Mucosa of stomach (tissue), 1 donor: ENCODE data around the gene TNK2.
"Not testable (repeated sequence)": the region's sequence is repeated elsewhere in the genome, so short reads cannot be mapped to it uniquely, and the experiment has no call there.

Source experiments
- H3K27me3 ChIP-seq: one replicate; pipeline ENCODE4 v1.7.0; 2013; ENCODE audit warnings: mild to moderate bottlenecking, low read length; ENCODE audit not compliant: control insufficient read depth, insufficient read depth
- H3K36me3 ChIP-seq: one replicate; pipeline ENCODE4 v1.7.0; 2013; ENCODE audit warnings: low read length; ENCODE audit not compliant: control insufficient read depth, insufficient read depth
- H3K4me1 ChIP-seq: one replicate; pipeline ENCODE4 v1.7.0; 2013; ENCODE audit warnings: mild to moderate bottlenecking, low read length; ENCODE audit not compliant: control insufficient read depth, insufficient read depth
- H3K4me3 ChIP-seq: one replicate; pipeline ENCODE4 v1.7.0; 2013; ENCODE audit warnings: low read length
- H3K9ac ChIP-seq: one replicate; pipeline ENCODE4 v1.7.0; 2013; ENCODE audit warnings: mild to moderate bottlenecking, low read length, moderate library complexity
- H3K9me3 ChIP-seq: one replicate; pipeline ENCODE4 v1.7.0; 2013; ENCODE audit warnings: mild to moderate bottlenecking, low read length, moderate library complexity; ENCODE audit not compliant: control insufficient read depth
- donor health status: Pancreatic carcinoma.

The TNK2 gene

DNA sequence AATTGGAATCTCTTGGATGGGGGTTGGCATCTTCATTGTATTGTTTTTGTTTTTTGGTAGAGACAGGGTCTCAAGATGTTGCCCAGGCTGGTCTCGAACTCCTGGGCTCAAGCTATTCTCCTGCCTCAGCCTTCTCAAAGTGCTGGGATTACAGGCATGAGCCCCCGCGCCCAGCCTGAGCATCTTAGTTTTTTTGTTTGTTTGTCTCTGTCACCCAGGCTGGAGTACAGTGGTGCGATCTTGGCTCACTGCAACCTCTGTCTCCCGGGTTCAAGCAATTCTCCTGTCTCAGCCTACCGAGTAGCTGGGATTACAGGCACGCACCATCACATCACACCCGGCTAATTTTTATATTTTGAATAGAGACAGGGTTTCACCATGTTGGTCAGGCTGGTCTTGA lies 5.8 kb upstream of the TNK2 start:
- not testable (repeated sequence) for H3K9me3 ChIP-seq, H3K9ac ChIP-seq, H3K27me3 ChIP-seq, H3K36me3 ChIP-seq, H3K4me3 ChIP-seq
- peaks cover 14% of the 10 kb centered on the region for H3K4me1 ChIP-seq

GRCh38 chr3:195913382-195913781 lies 5.0 kb upstream of the TNK2 start:
- Histone ChIP-seq H3K4me1 (peaks cover 18% of the 10 kb centered on the region), H3K9me3 (no peaks in the 10 kb centered on the region), H3K36me3 (no peaks in the 10 kb centered on the region), H3K9ac (no peak overlapping the region), H3K4me3 (no peak overlapping the region), H3K27me3 (no peaks in the 10 kb centered on the region)

DNA sequence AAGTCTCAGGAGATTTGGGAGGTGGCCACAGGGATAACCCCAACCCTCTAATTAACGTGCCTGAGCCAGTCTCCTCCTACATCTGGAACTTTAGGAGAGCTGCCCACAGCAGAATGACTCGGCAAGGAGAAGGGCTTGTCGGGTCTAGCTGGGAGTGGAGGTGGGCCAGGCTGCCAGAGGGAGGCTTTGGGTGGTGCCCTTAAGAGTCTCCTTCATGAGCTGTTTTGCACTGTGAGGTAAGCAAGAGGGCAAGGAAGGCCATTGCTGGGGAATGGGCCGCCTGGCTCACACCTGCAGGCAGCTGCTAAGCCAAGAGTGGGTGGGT lies 3.6 kb upstream of the TNK2 start:
- no peaks in the 10 kb centered on the region for H3K27me3 ChIP-seq
- no peak overlapping the region for H3K9ac ChIP-seq
- no peaks in the 10 kb centered on the region for H3K9me3 ChIP-seq
- peaks cover 32% of the 10 kb centered on the region for H3K4me1 ChIP-seq
- H3K4me3 ChIP-seq: no peak overlapping the region
- no peaks in the 10 kb centered on the region for H3K36me3 ChIP-seq

GRCh38 chr3:195911041-195911945 lies 2.9 kb upstream of the TNK2 start:
- Histone ChIP-seq H3K36me3 (no peaks in the 10 kb centered on the region), H3K4me3 (no peak overlapping the region), H3K27me3 (no peaks in the 10 kb centered on the region), H3K9ac (no peak overlapping the region), H3K9me3 (no peaks in the 10 kb centered on the region), H3K4me1 (peaks cover 38% of the 10 kb centered on the region)

GRCh38 chr3:195910499-195910845 lies 2.1 kb upstream of the TNK2 start:
- H3K9ac ChIP-seq: no peak overlapping the region
- H3K36me3 ChIP-seq: no peaks in the 10 kb centered on the region
- H3K9me3 ChIP-seq: no peaks in the 10 kb centered on the region
- H3K27me3 ChIP-seq: no peaks in the 10 kb centered on the region
- no peak overlapping the region for H3K4me3 ChIP-seq
- peaks cover 40% of the 10 kb centered on the region for H3K4me1 ChIP-seq

DNA sequence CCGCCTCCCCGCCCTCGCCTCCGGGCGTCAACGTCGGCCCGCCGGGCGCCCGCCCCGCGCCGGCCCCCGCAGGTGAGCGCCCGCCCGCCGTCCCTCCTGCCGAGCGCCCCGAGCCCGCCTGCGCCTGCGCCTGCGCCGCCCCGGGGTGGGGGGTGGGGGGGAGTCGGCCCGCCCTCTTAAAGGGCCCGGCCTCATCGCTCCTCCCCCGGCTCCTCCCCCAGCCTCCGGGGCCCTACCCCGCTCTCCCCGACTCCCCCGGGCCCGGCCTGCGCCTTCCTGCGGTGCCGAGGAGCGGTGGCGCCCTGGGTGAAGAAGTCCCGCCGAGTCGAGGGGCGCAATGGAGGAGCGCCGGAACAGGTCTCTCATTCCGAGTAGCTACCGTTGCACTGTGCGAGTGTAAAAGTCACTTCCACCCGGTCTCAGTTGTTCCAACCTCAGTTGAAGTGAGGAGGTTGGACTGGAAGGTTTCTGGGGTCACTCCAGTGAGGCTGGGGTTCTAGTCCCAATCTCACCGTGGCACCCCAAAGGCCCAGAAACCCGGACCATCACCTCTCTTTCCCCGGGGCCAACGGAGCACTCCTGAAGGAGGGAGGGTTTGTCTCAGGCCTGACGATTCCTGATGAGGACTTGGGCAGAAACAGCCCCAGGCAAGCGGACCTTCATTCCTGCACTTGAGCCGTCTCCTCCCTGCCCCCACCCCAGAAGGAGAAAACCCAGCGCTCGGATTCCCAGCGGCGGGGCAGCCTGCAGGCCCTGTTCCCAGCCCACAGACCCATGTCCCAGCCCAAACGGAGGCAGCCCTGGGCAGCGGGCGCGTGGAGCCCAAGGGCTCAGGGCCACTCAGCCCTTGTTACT lies 1.5 kb upstream of the TNK2 start:
- H3K36me3 ChIP-seq: no peaks in the 10 kb centered on the region
- H3K9me3 ChIP-seq: no peaks in the 10 kb centered on the region
- no peaks in the 10 kb centered on the region for H3K27me3 ChIP-seq
- H3K4me3 ChIP-seq: no peak overlapping the region
- H3K9ac ChIP-seq: peak overlapping the region; percentile 45
- H3K4me1 ChIP-seq: peaks cover 37% of the 10 kb centered on the region

- no peaks in the 10 kb centered on the region for H3K27me3 ChIP-seq
- no peak overlapping the region for H3K4me3 ChIP-seq
- H3K4me1 ChIP-seq: peaks cover 33% of the 10 kb centered on the region
- no peak overlapping the region for H3K9ac ChIP-seq
- no peaks in the 10 kb centered on the region for H3K36me3 ChIP-seq
- H3K9me3 ChIP-seq: no peaks in the 10 kb centered on the region
Measured at GRCh38 chr3:195908694-195909581, 587 bp upstream of the TNK2 start.

- no peaks in the 10 kb centered on the region for H3K9me3 ChIP-seq
- H3K4me1 ChIP-seq: peaks cover 33% of the 10 kb centered on the region
- no peaks in the 10 kb centered on the region for H3K27me3 ChIP-seq
- H3K36me3 ChIP-seq: no peaks in the 10 kb centered on the region
- no peak overlapping the region for H3K4me3 ChIP-seq
- peak overlapping the region; percentile 8 for H3K9ac ChIP-seq
Measured at GRCh38 chr3:195907684-195907933, 742 bp downstream of the TNK2 start.

DNA sequence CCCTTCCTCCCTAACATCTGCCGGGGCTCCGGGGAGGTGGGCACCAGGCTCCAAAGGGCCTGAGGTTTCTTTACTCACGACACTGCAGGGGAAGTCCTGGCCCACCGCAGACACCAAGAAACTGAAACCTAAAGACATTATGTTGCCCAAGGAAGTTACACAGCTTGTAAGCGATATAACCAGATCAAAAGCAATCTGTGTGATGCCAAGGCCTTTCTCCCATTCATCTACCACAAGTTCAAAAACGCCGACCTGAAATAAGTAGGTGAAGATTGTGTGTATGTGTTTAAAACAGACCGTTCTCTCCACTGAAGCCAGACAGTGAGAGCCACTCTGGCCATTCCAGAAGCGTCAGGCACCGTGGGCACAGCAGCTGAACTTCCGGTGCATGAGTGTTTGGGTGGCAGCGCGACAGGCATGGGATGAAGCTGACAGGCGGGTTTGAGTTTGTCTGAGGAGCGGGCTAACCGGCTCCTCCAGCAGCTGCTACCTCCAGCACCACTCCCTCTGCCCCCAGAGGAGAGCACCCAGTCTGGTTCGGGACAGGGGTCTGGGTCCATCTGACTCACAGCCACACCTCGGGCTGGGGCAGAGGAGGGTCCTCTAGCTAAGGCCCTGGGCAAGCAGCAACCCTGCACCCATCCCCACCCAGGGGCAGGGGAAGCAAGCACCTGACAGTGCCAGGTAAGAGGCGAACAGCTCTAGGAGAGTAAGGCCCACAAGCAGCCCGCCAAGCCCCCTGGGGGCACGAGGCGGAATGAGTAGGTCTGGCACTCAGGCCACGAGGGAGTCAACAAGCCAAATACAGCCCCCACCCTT lies 1.3 kb downstream of the TNK2 start:
- H3K27me3 ChIP-seq: no peaks in the 10 kb centered on the region
- H3K36me3 ChIP-seq: no peaks in the 10 kb centered on the region
- peaks cover 33% of the 10 kb centered on the region for H3K4me1 ChIP-seq
- H3K4me3 ChIP-seq: no peak overlapping the region
- no peaks in the 10 kb centered on the region for H3K9me3 ChIP-seq
- peak overlapping the region; percentile 8 for H3K9ac ChIP-seq

GRCh38 chr3:195905970-195906864 lies 2.1 kb downstream of the TNK2 start:
- Histone ChIP-seq H3K9ac (no peak overlapping the region), H3K9me3 (no peaks in the 10 kb centered on the region), H3K4me1 (peaks cover 33% of the 10 kb centered on the region), H3K27me3 (no peaks in the 10 kb centered on the region), H3K36me3 (no peaks in the 10 kb centered on the region), H3K4me3 (no peak overlapping the region)

DNA sequence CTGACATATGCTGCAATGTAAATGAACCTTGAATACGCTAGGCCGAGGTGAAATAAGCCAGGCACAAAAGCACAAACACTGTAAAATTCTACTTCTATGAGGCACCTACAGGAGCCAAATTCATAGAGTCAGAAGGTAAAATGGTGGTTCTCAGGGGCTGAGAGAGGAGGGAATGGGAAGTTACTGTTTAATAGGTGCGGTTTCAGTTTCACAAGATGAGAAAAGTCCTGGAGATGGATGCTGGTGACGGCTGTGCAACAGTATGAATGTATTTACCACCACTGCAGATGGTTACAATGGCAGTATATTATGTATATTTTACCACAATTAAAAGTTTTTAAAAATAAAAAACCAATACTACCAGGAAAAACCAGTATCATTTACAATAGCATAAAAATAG lies 4.0 kb downstream of the TNK2 start:
- Histone ChIP-seq H3K9ac (no peak overlapping the region), H3K4me3 (no peak overlapping the region), H3K27me3 (no peaks in the 10 kb centered on the region), H3K4me1 (peaks cover 35% of the 10 kb centered on the region), H3K36me3 (no peaks in the 10 kb centered on the region), H3K9me3 (no peaks in the 10 kb centered on the region)
